ENCODE results near the gene ZNF433.

The ZNF433 gene

DNA sequence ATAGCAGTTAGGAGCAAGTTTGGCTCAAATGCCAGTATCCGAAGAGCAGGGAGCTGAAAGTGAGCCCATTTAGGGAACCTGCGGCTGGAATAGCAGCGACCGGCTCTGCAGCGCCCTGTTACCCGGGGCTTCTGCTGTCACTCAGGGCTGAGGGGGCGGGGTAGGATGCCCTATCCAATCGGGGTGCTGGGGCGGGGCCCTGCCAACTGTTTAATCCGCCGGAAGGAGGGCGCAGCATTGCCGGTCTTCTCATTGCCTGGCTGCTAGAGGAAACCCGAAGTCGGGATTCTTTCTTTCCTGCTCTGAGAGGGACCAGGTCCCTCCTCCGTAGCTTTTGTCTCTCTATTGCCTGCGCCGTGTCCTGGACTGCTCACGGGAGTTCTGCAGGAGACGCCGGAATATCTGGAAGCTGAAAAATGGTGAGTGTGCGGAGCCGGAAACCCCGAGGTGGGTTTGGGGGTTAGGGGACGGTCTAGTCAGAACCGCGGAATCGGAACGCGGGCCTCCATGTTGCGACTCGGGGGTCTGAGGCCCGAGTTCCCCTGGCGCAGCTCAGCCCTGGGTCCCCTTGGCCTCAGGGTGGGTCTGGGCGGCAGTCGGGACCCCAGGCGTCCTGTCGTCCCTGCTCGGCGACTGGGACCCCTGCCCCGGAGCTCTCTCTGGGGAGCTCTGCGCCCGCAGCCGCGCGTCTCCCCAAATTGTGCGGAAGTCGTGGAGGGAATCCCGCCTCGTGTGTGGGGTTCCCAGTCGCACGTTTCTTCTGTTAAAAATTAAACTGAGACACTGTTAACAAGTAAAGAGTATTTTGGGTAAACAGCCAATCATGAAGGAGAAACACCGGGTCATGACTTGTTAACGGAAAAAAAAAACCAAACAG, 47.8 kb downstream of the ZNF433 start:
- DNase-seq = peak; percentile 86 to 93

DNA sequence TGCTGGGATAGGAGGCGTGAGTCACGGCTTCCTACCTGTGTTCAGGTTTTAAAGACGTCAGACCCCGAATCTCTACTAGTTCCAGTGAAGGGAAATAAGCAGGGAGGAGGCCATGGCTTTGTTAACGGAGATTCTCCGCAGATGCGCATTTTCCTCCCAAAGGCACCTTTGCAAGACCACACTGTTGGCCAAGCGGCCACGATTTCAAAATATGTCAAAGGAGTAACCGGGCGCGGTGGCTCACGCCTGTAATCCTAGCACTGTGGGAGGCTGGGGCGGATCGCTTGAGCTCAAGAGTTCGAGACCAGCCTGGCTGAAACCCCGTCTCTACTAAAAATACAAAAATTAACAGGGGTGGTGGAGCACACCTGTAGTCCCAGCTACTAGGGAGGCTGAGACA, 48.7 kb downstream of the ZNF433 start:
- no peak for DNase-seq

GRCh38 chr19:11984986-11985385, 50.5 kb downstream of the ZNF433 start:
- DNase-seq = no peak

DNA sequence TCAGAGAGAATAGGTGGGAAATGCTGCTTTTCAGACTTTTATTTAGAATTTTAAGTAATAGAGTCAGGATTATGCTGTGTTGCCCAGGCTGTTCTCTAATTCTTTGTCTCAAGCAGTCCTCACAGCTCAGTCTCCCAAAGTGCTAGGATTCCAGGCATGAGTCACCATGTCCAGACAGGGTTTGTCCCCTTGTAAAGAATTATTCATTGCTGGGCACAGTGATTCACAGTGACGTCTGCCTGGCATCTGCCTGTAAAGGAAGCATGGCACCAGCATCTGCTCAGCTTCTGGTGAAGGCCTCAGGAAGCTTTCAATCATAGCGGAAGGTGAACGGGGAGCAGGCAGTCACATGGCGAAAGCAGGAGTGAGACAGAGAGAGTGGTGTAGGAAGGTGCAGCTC, 53.0 kb downstream of the ZNF433 start:
- DNase-seq = no peak

DNA sequence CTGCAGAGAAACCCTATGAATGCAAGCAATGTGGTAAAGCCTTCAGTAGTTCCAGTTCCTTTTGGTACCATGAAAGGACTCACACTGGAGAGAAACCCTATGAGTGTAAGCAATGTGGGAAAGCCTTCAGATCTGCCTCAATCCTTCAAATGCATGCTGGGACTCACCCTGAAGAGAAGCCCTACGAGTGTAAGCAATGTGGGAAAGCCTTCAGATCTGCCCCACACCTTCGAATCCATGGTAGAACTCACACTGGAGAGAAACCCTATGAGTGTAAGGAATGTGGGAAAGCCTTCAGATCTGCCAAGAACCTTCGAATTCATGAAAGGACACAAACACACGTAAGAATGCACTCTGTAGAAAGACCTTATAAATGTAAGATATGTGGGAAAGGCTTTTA, 56.0 kb downstream of the ZNF433 start:
- DNase-seq = no peak

DNA sequence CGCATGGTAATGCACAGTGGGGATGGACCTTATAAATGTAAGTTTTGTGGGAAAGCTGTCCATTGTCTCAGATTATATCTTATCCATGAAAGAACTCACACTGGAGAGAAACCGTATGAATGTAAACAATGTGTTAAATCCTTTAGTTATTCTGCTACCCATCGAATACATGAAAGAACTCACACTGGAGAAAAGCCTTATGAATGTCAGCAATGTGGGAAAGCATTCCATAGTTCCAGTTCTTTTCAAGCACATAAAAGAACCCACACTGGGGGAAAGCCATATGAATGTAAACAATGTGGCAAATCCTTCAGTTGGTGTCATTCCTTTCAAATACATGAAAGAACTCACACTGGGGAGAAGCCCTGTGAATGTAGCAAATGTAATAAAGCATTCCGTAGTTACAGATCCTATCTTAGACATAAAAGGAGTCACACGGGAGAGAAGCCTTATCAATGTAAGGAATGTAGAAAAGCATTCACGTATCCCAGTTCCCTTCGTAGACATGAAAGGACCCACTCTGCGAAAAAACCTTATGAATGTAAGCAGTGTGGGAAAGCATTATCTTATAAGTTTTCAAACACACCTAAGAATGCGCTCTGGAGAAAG, 56.9 kb downstream of the ZNF433 start:
- DNase-seq = no peak

- no peak for DNase-seq
Measured at GRCh38 chr19:11973019-11973810, 62.3 kb downstream of the ZNF433 start.

DNA sequence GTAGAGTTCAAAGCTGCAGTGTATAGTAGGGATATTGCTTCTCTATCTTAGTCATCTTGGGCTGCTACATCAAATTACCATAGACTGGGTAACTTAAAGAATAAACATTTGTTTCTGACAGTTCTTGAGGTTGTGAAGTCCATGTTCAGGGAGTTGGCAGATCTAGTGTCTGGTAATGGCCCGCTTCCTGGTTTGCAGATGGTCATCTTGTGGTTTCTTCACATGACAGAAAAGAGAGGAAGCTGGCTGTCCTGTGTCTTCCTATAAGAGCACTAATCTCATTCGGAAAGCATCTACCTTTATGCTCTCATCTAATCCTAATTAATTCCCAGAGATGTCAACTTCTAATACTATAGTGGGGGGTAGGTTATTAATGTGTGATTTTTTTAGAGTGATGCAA, 64.4 kb downstream of the ZNF433 start:
- no peak for DNase-seq

DNA sequence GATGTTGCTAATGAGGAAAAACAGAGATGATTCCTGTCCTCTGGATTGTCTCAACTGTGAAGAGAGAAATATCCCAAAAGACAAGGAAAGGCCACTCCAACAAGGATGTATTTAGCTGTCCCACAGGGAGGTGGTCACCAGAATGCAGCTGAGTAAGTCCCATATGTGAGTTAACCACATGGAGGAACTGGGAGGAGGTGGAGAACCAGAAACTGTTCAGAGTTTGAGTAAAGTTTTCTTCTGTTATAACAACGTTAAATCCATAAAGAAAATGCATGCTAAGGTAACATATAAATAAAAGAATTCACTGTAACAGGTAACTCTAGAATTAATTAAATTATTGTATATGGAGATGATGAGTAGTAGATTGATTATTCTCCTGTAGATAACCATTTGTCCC, 65.3 kb downstream of the ZNF433 start:
- no peak for DNase-seq

- no peak for DNase-seq
Measured at GRCh38 chr19:11964858-11965645, 70.4 kb downstream of the ZNF433 start, which contains the start of gene ZNF763. Gene ZNF763 (plus strand): TSS chr19:11965040. CDS start chr19:11965209, 169 bp downstream.

Data from NCI-H446 (cell line).